ENCODE measurements around the gene SPATA2.

GRCh38 chr20:49893242-49894072 lies 21.9 kb downstream of the SPATA2 start:
- no peak for TF ChIP-seq REST (IDR thresholded peaks at IDR 0.05)
- no peak for TF ChIP-seq MAX (IDR thresholded peaks at IDR 0.05)
- TF ChIP-seq SP1 (IDR thresholded peaks at IDR 0.05), result no peak
- no peak for TF ChIP-seq FOXA1 (IDR thresholded peaks at IDR 0.05)
- TF ChIP-seq CTCF (IDR thresholded peaks at IDR 0.05; ENCODE audit: low read depth, low read length, missing input control), result no peak
- TF ChIP-seq NR2F2 (IDR thresholded peaks at IDR 0.05), result no peak
- no peak for TF ChIP-seq RAD21 (IDR thresholded peaks at IDR 0.05)
- TF ChIP-seq EGR1 (IDR thresholded peaks at IDR 0.05; ENCODE audit: low read depth in 2 of 2), result no peak
- TF ChIP-seq ATF3 (IDR thresholded peaks at IDR 0.05), result no peak
